GM18519 (cell line): ENCODE data around the gene PCDH9.

Experiments
- ATAC-seq: cut with Tn5 transposase; IDR thresholded peaks from one replicate; pipeline ENCODE4 v1.9.1; 2021; ENCODE audit warnings: mild to moderate bottlenecking, moderate library complexity; ENCODE audit not compliant: unreplicated experiment, low FRiP score

The PCDH9 gene

DNA sequence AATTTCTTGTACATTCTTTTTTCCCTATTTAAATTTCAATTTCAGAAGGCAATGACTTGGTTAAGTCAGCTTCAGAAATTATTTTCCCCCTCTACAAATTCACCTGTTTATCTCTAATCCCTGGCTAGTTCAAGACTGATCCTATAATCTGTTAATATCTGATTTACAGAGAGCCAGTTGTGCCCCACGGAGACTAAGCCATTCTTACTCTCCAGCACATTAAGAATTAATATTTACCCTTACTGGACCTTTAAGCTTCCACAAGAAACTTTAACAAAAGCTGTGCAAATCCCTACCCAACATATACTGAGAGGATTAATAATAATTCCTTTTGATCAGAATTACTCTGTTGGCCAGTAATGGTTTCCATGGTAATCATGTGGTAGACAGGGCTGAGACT lies 786.2 kb downstream of the PCDH9 start:
- no peak for ATAC-seq

DNA sequence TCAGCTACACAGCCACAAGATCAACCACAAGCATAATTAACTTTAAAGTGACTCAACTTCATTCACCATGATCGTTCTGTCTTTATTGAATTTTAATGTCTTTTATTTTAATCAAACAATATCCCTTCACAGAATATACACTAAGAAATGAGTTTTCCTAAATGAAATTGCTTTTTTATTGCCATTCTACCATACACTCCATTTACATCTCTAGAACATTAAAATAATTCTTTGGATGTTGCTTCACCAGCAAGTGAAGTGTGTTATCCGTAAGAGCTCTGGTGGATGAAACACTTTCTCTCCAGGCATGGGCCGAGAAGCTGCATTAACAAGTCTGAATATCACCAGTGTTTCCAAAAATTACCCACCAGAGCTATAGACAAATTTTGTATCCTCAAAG lies 789.2 kb downstream of the PCDH9 start:
- no peak for ATAC-seq

- no peak for ATAC-seq
Observed at GRCh38 chr13:66430728-66431127, 799.4 kb downstream of the PCDH9 start.

GRCh38 chr13:66430269-66430668 lies 799.9 kb downstream of the PCDH9 start:
- no peak for ATAC-seq

GRCh38 chr13:66429156-66429555 lies 801.0 kb downstream of the PCDH9 start:
- ATAC-seq, result no peak

GRCh38 chr13:66427458-66427861 lies 802.7 kb downstream of the PCDH9 start:
- ATAC-seq, result no peak

- ATAC-seq, result no peak
Observed at GRCh38 chr13:66425741-66426140, 804.4 kb downstream of the PCDH9 start.

- ATAC-seq, result no peak
Observed at GRCh38 chr13:66424422-66424821, 805.7 kb downstream of the PCDH9 start.

DNA sequence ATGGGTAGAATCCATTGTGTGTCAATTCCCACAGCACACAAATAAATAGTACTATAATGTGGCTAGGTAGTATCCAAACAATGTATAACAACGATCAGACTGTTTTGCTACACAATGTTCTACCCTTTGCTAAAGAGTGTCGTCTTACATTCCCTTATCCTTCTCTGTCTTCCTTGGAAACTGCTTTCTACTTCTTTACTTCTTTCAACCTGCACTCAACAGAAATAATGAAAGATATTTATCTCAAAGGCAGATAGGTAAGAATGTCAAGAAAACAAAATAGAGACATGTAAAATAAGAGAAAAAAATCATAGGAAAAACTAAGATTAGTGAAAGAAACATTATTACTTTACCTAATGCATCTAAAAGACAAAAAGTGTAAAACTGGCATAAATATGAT lies 814.7 kb downstream of the PCDH9 start:
- ATAC-seq, result no peak

- ATAC-seq, result no peak
Observed at GRCh38 chr13:66414066-66414800, 815.9 kb downstream of the PCDH9 start.

GRCh38 chr13:66410314-66410713 lies 819.8 kb downstream of the PCDH9 start:
- no peak for ATAC-seq

DNA sequence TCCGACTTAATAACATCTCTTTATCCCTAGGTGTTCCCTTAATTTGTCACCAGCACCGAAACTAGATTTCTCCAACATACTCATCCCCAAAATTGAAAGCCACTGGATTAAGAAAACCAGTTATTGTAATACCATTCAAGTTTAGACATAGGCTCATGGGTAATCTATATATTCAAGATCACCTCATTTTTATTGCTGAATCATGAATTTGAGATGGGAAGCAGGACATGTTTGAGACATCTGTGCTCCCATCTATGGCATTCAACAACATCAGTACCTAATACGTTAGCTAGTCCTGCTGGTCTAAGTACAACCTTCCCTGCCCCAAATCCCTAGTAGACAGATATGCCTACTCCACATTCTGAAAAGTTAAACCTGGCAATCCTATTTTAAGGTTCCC lies 820.6 kb downstream of the PCDH9 start:
- no peak for ATAC-seq

DNA sequence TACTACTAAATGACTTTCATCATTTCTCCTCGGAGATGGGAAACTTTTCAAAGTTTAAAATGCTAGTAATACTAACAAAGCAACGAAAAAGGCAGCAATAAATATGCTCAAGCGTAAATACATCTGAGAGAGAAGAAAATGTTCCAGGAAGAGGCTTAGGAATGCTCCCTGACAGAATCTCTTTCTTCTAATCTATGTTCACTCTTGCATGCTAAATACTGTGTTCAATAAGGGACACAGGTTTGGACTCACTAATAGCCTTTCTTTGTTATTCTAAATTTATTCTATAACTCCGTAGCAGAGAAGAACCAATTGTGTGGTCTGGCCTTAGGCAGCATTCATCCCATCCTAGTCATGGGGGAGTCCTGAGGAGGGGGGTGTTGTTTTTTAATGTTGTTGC lies 823.0 kb downstream of the PCDH9 start:
- ATAC-seq, result no peak

DNA sequence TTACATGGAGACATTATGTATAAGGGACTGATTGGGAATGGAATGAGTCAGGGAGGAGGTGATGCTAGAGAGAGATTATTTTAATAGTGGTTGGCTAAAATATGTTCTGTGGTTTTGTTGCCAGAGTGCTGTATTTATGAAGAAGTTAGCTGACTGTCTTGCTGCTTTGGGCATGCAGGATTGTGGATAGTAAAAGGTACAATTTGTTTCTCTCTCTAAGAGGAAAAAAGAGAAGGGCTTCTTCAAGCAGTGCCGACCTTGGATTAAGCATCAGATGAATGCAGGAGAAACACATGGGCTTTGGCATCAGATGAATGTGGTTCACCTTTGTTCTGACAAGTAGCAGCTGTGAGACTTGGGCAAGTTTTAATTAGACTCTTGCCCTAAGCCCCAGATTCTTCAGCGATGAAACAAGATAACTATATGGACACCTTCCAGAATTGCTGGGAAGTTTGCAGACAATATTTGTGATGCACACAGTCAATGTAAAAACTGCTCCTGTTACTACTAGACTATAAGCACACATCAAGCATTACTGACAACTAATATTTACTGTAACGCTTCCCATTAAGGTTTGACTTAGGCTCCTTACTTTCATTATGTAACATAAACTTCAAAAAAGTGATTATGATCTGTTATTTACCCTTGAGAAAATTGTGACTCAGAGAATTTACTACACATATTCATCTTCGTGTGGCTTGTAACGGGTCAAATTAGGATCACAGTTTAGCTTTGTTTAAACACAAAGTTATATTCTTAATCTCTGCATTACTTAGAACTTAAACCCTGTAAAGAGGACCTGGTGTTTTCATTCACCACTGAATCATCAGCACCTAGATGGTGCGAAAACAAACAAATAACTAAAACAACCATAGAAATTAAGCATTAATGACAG lies 824.0 kb downstream of the PCDH9 start:
- no peak for ATAC-seq

- no peak for ATAC-seq
Observed at GRCh38 chr13:66402546-66402945, 827.6 kb downstream of the PCDH9 start.

DNA sequence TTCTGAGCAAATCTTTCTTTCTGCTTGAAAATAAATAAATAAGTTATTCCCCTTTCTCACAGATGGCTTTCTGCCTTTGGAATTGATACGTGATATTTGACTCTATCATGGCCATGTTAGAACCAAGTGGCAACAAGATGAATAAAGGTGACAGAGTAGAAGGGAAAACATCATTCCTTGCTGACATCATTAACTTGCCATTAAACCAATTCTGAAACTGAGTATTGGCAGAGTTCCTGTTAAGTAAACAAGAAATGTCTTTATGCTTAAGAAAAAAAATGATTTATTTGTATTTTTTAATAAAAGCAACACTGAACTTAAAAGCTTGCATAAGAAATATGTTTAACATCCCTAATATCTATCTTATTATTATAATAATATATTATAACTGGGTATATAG lies 828.1 kb downstream of the PCDH9 start:
- no peak for ATAC-seq

DNA sequence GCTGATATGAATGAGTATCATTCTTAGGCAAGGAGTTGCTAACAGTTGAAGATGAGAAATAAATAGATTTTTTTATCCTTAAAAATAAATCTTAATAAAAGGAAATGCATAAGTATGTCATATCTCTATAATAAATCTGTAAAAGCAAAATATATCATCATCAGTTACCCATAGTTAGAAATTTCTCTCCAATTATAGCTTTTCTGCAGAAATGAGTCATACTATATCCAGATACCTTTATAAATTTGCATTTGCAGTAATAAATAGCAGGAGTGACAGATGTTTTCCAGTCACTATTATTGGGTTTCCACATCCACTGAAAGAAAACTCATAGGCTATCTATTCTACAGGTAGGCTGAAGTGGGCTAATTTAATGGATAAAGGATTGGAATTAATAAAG lies 829.8 kb downstream of the PCDH9 start:
- ATAC-seq, result no peak

DNA sequence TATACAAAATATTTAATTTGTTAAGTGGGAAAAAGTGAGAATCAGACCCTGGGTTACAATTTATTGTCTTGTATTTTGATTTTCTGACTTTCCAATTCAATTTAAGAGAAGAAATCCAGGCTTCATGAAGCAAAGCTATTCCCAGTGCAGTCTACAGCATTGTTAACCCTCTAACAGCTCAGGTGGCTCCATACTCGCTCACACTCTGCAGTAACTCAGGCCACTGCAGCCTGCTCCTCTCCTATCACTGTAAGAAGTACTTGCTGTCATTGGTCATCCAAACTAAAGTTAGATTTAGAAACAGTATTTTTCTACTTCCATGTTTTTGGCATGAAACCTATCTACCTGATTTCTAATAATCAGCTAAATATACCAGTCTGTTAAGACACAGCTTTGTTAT lies 830.3 kb downstream of the PCDH9 start:
- ATAC-seq, result no peak

DNA sequence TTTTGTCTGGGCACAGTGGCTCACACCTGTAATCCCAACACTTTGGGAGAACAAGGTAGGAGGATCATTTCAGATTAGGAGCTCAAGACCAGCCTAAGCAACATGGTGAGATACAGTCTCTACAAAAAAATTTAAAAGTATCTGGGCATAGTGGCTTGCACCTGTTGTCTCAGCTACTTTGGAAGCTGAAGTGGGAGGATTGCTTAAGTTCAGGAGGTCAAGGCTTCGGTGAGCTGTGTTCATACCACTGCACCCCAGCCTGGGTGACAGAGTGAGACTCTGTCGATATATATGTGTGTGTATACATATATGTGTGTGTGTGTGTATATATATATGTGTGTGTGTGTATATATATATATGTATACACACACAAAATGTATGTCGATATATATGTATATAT lies 833.0 kb downstream of the PCDH9 start:
- ATAC-seq, result no peak

DNA sequence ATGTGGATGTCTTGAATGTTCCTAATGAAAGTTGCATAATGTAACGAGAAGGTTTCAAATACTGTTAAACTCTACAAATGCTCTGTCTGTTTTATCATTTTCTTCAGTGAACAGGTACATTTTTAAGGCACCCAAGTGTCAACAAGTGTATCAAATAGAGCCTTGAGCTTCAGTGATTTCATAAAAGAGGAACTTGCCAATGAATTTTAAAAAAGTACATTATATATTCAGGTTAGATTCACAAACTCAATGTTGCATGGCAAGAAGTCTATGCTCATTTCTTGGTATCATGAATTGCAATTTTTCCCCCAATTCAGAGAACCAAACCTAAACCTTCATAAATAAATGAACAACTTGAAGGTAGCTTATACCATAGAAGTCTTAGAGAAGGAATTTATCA lies 838.8 kb downstream of the PCDH9 start:
- no peak for ATAC-seq

DNA sequence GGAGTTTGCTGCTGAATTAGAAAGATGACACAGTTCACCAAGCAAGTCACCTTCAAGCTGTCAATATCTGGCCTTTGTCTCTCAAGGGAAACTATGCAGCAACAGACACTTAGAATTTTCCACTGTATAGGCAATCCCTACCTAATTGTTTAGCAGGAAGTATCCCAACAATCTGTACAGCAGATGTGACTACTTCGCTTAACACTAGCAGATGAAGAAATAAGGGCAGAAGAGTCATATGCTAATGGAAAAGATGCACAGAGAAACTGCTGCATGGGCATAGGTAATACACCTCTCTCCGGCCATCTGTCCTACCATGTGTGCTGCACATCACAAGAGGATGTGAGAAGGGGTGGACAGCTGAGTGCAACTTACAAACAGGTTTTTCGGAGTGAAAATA lies 851.2 kb downstream of the PCDH9 start:
- no peak for ATAC-seq

DNA sequence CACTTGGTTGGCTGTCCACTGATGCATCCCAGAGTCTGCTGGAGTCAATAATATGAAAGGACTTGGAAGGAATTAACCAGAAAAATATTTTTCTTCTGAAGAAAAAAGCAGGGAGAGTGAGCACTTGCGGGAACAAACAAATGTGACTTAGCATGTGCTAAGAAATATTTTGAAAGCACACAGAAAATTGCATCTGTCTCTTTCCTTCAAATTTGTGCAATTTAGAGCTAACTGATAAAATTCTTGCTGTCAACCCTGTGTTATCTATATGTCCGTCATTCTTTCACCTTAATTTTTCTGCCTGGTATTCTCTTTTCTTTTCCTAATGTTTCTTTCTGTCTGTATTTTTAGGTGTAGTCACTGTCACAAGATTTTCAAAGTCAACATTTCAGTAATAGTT lies 852.6 kb downstream of the PCDH9 start:
- no peak for ATAC-seq
